GM10847 (cell line): ENCODE measurements around the gene PI4KA.

Experiments
- POLR2A ChIP-seq: IDR thresholded peaks from 2 replicates; pipeline ENCODE4 v1.6.1; 2011; ENCODE audit not compliant: insufficient read length; ENCODE audit errors: extremely low read depth

The PI4KA gene

DNA sequence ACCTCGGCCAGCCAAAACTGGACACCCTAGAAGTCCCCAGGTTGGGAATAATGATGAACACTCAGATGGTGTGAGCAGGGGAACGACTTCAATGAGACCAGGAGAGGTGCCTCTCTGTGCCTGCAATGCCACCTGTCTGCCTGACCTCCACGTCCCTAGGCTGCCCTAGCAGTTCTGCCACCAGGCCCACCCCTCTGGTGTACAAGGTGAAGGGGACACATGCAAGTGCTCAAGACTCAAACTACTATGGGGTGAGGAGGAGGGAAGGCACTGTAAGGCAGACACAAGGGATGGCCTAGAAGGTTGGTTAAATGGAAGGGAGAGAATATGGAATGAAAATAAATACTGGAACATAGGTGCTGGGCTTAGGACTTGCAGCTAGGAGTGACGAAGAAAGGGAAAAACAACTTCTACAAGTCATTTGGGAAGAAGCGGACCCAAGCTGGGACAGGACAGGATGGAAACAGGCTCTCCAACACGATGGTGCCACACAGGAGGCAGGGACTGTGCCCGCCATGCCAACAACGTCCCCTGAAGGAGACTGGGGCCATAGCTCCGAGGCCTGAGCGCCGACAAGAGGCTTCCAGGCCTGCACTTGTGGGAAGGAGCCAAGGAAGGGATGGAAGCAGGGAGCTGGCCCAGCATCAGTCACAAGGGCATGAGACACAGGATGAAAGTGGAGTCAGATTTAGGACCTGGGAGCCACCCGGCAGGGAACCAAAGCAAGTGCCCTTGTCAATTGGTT lies 66.2 kb downstream of the PI4KA start:
- TF ChIP-seq POLR2A: no peak

DNA sequence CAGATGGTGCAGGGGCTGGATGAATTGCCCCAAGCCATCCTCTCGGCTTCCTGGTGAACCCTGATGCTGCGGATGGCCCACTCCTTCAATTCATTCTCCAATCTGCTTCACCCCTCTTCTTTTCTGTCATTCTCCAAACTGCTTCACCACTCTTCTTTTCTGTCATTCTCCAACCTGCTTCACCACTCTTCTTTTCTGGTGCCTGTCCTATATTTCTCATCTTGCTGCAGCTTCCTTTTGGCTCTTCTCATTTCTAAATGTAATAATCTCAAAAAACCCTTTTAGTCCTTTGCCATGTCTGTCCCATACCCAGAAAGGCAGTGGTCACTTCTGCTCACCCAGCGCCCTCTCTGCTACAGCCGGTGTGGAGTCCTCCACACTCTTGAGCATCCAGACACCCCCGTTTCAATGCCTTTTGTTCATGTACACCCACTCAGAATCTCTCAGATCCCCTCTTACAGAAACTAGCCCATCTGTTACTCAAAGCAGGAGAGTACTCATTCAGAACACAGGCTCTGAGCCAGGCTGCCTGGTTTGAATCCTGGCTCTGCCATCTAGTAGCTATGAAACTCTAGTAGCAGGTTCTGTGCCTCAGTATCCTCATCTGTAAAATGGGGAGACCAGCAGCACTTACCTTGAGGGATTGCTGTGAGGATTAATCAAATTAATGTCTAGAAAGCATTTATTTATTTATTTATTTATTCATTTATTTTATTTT lies 69.8 kb downstream of the PI4KA start:
- no peak for TF ChIP-seq POLR2A

GRCh38 chr22:20787746-20788626 lies 70.6 kb downstream of the PI4KA start:
- no peak for TF ChIP-seq POLR2A

GRCh38 chr22:20787223-20787622 lies 71.4 kb downstream of the PI4KA start:
- no peak for TF ChIP-seq POLR2A

DNA sequence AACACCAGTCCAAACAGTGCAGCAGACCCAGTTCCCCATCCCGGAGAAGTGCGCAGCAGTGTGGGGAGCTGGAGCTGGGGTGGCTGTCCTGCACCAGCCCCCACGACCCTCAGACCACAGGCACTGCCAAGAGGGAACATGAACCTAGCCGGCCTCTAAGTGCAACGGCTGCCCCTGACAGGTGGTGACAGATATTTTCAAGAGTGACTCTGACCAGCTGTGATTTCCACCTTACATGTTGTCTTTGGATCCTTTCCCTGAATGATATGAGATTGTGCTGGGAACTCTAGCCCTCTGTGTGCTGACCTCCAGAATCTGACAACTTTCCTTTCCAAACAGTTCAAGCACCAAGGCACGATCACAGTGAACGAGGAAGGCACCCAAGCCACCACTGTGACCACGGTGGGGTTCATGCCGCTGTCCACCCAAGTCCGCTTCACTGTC lies 72.1 kb downstream of the PI4KA start:
- TF ChIP-seq POLR2A: no peak

- TF ChIP-seq POLR2A: no peak
Observed at GRCh38 chr22:20786048-20786447, 72.6 kb downstream of the PI4KA start.

DNA sequence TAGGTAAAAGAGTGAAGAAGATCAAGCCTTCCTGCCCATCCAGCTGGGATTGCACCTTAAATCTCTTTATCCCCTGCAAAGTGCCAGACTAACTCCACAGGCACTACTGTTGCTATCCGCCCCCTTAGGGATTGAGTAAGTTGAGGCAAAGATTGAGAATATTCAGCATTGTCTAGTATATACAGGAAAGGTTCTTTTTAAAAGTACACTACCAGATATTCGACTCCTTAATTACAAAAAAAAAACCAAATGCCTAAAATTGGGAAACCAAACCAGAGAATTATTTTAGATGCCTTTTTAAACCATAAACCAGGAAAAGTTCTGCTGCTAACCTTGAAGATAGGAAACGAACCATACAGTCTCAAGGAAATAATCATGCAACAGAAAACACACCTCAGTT lies 73.2 kb downstream of the PI4KA start:
- TF ChIP-seq POLR2A: no peak

DNA sequence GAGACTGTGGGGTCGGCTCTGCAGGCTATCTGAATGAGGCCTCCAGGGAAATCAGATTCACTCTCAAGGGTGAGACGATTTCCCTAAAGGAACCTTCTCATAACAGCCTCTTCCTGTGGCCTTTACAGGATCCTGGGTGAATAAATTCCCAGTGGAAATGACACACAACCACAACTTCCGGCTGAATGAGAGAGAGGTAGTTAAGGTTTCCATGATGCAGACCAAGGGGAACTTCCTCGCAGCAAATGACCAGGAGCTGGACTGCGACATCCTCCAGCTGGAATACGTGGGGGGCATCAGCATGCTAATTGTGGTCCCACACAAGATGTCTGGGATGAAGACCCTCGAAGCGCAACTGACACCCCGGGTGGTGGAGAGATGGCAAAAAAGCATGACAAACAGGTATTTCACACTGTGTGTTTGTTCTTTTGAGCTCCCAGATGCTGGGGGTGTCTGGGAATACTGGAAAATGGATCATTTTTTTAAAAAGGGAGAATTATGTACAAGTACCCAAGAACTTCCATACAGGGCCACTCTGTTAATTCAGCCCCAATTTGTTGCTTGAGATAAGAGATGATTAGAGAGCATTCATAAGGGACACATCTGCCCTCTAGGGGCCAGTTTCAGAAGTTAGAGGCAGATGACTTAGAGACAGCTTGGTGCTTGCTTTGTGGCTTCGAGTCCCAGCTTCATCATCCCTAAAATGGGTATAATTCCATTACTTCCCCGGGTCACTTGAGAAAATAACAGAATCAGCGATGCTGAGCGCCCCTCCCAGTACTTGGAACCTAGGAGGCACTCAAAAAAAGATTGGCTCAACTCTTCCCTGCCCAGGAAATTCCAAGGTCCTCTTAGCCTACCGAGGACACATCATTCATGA lies 74.5 kb downstream of the PI4KA start:
- TF ChIP-seq POLR2A: no peak

DNA sequence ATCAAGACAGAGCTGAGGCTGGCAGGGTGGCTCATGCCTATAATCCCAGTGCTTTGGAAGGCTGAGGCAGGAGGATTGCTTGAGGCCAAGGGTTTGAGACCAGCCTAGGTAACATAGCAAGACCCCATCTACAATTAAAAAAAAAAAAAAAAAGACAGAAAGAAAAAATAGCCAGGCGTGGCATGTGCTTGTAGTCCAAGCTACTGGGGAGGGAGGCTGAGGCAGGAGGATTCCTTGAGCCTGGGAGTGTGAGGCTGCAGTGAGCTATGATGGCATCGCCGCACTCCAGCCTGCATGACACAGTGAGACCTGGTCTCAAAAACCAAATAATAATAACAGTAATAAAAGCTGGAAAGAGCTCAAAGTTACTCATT lies 75.3 kb downstream of the PI4KA start:
- no peak for TF ChIP-seq POLR2A

DNA sequence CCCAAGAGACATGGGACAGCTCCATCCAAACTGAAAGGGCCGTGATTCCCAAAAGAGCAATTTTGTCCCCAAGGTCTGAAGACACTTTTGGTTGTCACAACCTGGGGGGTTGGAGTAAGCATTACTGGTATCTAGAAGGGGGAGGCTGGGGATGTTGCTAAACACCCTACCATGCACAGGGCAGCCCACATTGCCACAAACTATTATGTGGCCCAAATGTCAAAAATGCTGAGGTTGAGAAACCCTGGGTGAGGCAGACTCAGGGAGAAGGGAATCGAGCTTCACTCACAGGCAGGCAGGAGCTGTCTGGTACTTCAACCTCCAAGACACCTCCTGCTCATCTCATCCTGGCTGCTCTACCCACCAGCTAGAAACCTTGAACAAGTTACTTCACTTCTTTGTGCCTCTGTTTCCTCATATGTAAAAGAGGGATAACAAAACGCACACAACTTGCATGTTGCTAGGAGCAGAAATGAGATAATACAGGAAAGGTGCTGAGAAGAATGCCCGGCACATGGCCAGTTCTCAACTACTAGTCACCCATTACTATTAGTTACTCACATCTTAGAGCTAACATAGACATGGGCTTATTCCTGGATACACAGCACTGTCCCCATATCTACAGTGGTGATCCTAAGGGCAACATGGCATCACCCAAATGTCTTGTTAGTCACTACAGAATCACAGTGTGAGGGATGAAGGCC lies 75.9 kb downstream of the PI4KA start:
- no peak for TF ChIP-seq POLR2A

GRCh38 chr22:20782083-20782482 lies 76.5 kb downstream of the PI4KA start:
- no peak for TF ChIP-seq POLR2A

DNA sequence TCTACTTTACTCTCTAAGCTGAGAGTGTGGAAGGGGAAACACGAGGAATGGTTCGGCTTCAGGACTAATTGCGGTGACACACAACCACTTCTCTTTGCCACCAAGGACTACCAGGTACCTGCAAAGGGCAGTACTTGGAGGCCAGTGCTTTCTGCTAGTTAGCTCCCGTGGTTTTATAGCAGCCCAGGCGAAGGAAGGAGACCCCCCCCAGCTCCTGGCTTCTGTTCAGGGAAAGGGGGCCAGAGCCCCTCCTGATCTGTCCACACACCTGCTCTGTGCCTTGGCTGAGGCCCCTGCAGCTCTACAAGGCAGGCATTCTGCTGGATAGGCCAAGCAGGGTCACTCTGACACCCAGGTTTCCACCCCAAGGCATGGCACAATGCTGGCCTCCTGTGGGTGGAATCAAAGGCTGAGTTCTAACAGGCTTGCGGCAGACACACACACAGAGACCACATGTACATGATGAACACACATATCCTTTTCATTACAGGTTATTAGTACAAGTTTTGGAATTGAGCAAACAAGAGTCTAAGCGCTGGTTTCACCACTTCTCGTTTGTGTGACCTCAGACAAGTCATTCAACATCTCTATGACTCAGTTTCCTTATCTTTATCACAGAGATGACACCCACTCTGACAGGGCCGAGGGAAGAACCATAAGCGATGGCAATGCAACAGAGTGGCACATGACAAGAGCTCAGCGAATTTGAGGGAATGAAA lies 77.2 kb downstream of the PI4KA start:
- no peak for TF ChIP-seq POLR2A

- TF ChIP-seq POLR2A: no peak
Observed at GRCh38 chr22:20779818-20780158, 78.8 kb downstream of the PI4KA start.

DNA sequence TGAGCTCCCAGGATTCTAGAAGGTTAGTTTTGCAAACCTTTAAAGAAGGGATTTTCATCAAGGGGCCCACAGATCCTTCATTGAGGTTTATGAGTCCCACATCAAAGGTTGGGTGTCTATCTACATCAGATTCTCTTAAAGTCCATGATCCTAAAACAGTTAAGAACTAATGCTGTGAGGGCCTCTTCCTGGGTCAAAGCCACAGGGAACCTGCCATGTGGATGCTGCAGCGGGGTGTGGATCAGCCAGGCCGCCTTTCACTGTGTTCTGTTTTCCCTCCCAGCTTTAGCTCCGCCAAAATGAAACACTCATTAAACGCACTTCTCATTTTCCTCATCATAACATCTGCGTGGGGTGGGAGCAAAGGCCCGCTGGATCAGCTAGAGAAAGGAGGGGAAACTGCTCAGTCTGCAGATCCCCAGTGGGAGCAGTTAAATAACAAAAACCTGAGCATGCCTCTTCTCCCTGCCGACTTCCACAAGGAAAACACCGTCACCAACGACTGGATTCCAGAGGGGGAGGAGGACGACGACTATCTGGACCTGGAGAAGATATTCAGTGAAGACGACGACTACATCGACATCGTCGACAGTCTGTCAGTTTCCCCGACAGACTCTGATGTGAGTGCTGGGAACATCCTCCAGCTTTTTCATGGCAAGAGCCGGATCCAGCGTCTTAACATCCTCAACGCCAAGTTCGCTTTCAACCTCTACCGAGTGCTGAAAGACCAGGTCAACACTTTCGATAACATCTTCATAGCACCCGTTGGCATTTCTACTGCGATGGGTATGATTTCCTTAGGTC lies 79.4 kb downstream of the PI4KA start:
- no peak for TF ChIP-seq POLR2A
